Ectodermal cell (in vitro differentiated cells): ENCODE measurements around the gene FRA10AC1.

Source experiments
- H3K27ac ChIP-seq: 2 replicates; pipeline ENCODE4 v1.7.0; 2013; ENCODE audit warnings: mild to moderate bottlenecking, low read depth, low read length; ENCODE audit not compliant: insufficient read depth, poor library complexity, severe bottlenecking
- H3K27me3 ChIP-seq: 2 replicates; pipeline ENCODE4 v1.7.0; 2013; ENCODE audit warnings: mild to moderate bottlenecking, low read length; ENCODE audit not compliant: insufficient read depth, control insufficient read depth, poor library complexity, severe bottlenecking
- H3K36me3 ChIP-seq: one replicate; pipeline ENCODE4 v1.7.0; 2013; ENCODE audit warnings: low read length; ENCODE audit not compliant: control insufficient read depth, insufficient read depth
- H3K4me1 ChIP-seq: one replicate; pipeline ENCODE4 v1.7.0; 2013; ENCODE audit warnings: low read length; ENCODE audit not compliant: control insufficient read depth, insufficient read depth
- H3K4me3 ChIP-seq: 2 replicates; pipeline ENCODE4 v1.7.0; 2013; ENCODE audit warnings: low read depth, low read length, control low read depth; ENCODE audit not compliant: insufficient read depth
- H3K9me3 ChIP-seq: 2 replicates; pipeline ENCODE4 v1.7.0; 2013; ENCODE audit warnings: mild to moderate bottlenecking, low read length, moderate library complexity; ENCODE audit not compliant: control insufficient read depth
- WGBS, 2 experiments: methylation state at CpG; one replicate each; pipeline ENCODE4 v1.1.7; 2013; ENCODE audit warnings: missing lambda C conversion rate in 2 of 2; 5-methylcytosine and 5-hydroxymethylcytosine counted together

The FRA10AC1 gene

DNA sequence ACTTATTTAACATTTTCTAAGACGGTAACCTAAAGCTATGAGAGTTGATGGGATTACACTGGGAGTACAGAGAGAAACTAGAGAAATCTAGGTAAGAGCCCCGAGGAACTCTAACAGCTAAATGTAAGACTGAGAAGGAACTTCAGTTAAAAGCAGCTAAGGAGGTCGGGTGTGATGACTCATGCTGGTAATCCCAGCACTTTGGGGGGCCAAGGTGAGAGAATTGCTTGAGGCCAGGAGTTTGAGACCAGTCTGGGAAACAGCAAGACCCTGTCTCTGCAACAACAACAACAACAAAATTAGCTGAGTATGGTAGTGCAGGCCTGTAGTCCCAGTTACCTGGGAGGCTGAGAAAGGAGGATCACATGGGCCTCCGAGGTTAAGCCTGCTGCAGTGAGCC is 24.0 kb downstream of the FRA10AC1 start:
- Histone ChIP-seq H3K36me3 (no peaks in the 10 kb centered on the region), H3K27me3 (no peaks in the 10 kb centered on the region), H3K27ac (no peak overlapping the region), H3K4me3 (no peak overlapping the region), H3K9me3 (no peaks in the 10 kb centered on the region), H3K4me1 (no peaks in the 10 kb centered on the region)
- 87 to 88% methylated on average over 4 of the region's 4 CpGs for WGBS, 2 experiments

- WGBS, 2 experiments = 100% methylated on average over 1 to 2 of the region's 2 CpGs
- Histone ChIP-seq H3K4me3 (no peak overlapping the region), H3K27ac (no peak overlapping the region), H3K4me1 (no peaks in the 10 kb centered on the region), H3K27me3 (no peaks in the 10 kb centered on the region), H3K36me3 (peaks cover 11% of the 10 kb centered on the region), H3K9me3 (no peaks in the 10 kb centered on the region)
Observed at GRCh38 chr10:93673791-93674190, 28.6 kb downstream of the FRA10AC1 start.

DNA sequence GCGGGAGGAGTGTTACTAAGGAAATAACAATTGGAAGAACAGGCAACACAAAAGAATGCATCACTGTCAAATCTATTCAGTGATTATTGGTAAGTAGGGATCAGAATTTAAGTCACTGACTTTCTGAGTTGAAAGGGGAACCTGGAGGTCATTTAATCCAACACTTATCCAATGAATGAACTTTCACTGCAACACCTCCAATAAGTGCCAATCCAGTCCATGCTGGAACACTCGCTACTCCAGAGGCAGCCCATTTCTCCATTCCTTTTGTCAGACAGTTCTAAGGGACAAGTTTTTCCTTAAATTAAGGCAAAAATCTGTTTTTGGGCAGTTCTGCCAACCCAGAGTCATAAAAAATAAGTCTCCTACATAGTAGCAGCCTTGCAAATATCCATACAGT is 29.5 kb downstream of the FRA10AC1 start:
- Histone ChIP-seq H3K36me3 (peaks cover 14% of the 10 kb centered on the region), H3K27ac (no peak overlapping the region), H3K9me3 (no peaks in the 10 kb centered on the region), H3K27me3 (no peaks in the 10 kb centered on the region), H3K4me3 (no peak overlapping the region), H3K4me1 (no peaks in the 10 kb centered on the region)
- WGBS, 2 experiments = 96 to 100% methylated on average over 1 to 2 of the region's 2 CpGs

DNA sequence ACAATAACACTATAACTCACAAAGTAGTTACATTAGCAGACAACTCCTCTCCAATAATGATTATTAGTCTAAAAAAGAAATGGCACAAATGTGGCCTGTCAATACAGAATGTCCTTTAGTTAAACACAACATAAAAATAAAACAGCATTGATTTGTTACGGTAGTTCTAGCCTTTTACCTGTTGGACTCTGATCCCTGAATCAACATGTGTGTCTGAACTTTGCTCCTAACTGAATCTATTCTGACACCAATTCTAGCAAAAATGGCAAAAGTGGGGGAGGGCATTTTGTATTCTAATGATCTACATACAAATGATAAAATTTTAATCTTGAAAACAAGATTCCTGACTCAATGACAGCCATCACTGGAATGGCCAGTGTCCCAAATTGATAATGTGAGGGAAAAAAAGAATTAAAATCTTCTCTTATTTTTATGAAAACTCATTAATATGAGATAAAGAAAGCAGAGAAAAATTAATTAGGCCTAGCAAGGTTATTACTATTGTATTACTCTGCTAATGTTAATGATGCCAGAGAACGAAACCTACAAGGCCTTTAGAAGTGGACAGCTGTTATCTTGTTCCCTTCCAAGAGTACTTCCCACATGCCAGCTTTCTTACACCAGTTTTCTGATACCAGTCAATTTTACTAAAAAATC is 30.2 kb downstream of the FRA10AC1 start:
- no peaks in the 10 kb centered on the region for H3K4me1 ChIP-seq
- H3K9me3 ChIP-seq = no peaks in the 10 kb centered on the region
- WGBS, 2 experiments = 93 to 100% methylated on average over 2 of the region's 2 CpGs
- H3K27me3 ChIP-seq = no peaks in the 10 kb centered on the region
- peaks cover 14% of the 10 kb centered on the region for H3K36me3 ChIP-seq
- H3K4me3 ChIP-seq = no peak overlapping the region
- no peak overlapping the region for H3K27ac ChIP-seq

DNA sequence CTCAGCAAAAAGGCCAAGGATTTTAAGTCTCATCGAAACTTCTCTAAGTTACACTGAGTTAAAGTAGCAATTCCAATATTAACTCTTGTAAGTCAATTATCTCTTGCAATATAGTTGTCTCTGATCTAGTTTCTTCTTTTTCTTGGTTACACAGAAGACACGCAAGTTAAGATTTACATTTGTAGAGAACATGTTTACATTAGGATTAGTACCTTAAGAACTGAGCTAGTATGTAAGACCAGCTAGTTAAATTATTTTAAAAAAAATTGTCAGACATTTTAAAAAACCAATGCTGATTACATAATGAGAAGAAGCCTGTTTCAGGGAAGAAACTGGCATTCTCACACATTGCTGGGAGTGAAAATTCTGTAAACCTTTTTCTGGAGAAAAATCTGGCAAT is 31.4 kb downstream of the FRA10AC1 start:
- Histone ChIP-seq H3K4me3 (no peak overlapping the region), H3K27me3 (no peaks in the 10 kb centered on the region), H3K4me1 (no peaks in the 10 kb centered on the region), H3K9me3 (no peaks in the 10 kb centered on the region), H3K36me3 (peaks cover 14% of the 10 kb centered on the region), H3K27ac (no peak overlapping the region)
- WGBS, 2 experiments = 100% methylated on average over 2 of the region's 2 CpGs; no CpG with 5 or more reads in 1 of the 2 experiments

- no peaks in the 10 kb centered on the region for H3K4me1 ChIP-seq
- peaks cover 14% of the 10 kb centered on the region for H3K36me3 ChIP-seq
- no peak overlapping the region for H3K27ac ChIP-seq
- no peak overlapping the region for H3K4me3 ChIP-seq
- no peaks in the 10 kb centered on the region for H3K27me3 ChIP-seq
- no peaks in the 10 kb centered on the region for H3K9me3 ChIP-seq
Observed at GRCh38 chr10:93670372-93670771, 32.0 kb downstream of the FRA10AC1 start.

- whole genome bisulfite sequencing, 2 experiments = 89% methylated on average over 2 of the region's 3 CpGs; no CpG with 5 or more reads in 1 of the 2 experiments
- Histone ChIP-seq H3K9me3 (no peaks in the 10 kb centered on the region), H3K4me1 (no peaks in the 10 kb centered on the region), H3K27me3 (no peaks in the 10 kb centered on the region), H3K4me3 (no peak overlapping the region), H3K27ac (no peak overlapping the region), H3K36me3 (peaks cover 14% of the 10 kb centered on the region)
Observed at GRCh38 chr10:93667795-93668194, 34.6 kb downstream of the FRA10AC1 start.

DNA sequence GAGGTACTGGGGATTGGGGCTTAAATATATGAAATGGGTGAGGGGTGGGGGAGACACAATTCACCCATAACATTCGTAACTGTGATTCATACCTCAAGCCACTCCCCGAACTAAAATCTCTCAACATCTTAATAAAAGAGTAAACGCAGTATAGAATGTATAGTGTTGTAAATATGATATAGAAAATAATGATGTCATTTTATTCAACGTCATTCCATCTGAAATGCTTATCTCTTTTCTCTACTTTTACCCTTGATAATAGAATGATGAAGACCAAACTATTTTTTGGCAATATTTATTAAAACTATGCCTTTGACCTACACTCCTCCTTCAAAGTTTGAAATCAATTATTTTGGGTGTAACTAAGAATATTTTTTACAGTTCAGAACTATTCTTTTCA is 36.4 kb downstream of the FRA10AC1 start:
- no peak overlapping the region for H3K27ac ChIP-seq
- H3K4me1 ChIP-seq = no peaks in the 10 kb centered on the region
- WGBS, 2 experiments = 100% methylated on average over 2 of the region's 4 CpGs; no CpG with 5 or more reads in 1 of the 2 experiments
- H3K27me3 ChIP-seq = no peaks in the 10 kb centered on the region
- H3K9me3 ChIP-seq = no peaks in the 10 kb centered on the region
- no peak overlapping the region for H3K4me3 ChIP-seq
- H3K36me3 ChIP-seq = peaks cover 14% of the 10 kb centered on the region

DNA sequence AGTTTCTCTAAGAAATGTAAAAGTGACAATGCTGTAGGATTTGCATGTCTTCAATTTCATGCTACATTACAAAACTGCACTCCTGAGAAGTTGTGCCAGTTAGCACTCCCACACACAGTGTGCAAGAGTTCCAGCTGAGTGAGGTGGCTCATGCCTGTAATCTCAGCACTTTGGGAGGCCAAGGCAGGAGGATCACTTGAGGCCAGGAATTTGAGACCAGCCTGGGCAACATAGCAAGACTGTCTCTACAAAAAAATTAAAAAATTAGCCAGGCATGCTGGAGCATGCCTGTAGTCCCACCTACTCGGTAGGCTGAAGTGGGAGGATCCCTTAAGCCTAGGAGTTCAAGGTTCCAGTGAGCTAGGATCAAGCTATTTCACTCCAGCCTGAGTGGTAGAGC is 44.6 kb downstream of the FRA10AC1 start:
- no peaks in the 10 kb centered on the region for H3K36me3 ChIP-seq
- WGBS, 2 experiments = 83 to 86% methylated on average over 1 of the region's 1 CpG
- no peaks in the 10 kb centered on the region for H3K9me3 ChIP-seq
- no peaks in the 10 kb centered on the region for H3K4me1 ChIP-seq
- H3K27ac ChIP-seq = no peak overlapping the region
- H3K4me3 ChIP-seq = no peak overlapping the region
- H3K27me3 ChIP-seq = no peaks in the 10 kb centered on the region

DNA sequence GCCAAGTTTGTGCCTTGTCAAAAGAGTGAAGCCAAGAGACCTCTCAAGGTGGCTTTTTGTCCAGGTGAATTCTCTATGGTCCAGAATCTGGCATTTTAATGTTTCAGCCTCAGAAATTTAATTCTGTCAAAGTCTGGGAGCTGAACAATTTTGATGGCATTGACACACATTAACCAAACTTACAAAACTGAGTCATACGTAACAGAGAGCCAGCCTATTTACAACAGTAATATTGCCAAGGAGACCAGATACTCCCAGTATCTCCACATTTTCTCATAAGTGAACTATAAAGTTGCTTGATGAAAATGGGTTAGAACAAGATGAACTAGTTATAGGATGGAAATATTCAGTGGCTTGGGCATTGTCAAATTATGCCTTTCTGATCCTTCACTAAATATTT is 46.2 kb downstream of the FRA10AC1 start:
- Histone ChIP-seq H3K4me1 (no peaks in the 10 kb centered on the region), H3K27ac (no peak overlapping the region), H3K27me3 (no peaks in the 10 kb centered on the region), H3K9me3 (no peaks in the 10 kb centered on the region), H3K36me3 (no peaks in the 10 kb centered on the region), H3K4me3 (no peak overlapping the region)
- whole genome bisulfite sequencing, 2 experiments = 93 to 100% methylated on average over 1 of the region's 1 CpG

- 97 to 100% methylated on average over 1 of the region's 1 CpG for WGBS, 2 experiments
- H3K27me3 ChIP-seq = no peaks in the 10 kb centered on the region
- no peaks in the 10 kb centered on the region for H3K36me3 ChIP-seq
Observed at GRCh38 chr10:93654201-93654600, 48.2 kb downstream of the FRA10AC1 start.

More at GRCh38 chr10:93654201-93654600, 48.2 kb downstream of the FRA10AC1 start:
- no peak overlapping the region for H3K4me3 ChIP-seq
- no peak overlapping the region for H3K27ac ChIP-seq
- H3K4me1 ChIP-seq = no peaks in the 10 kb centered on the region
- no peaks in the 10 kb centered on the region for H3K9me3 ChIP-seq
